OCI-LY3 (cell line): ENCODE results near the gene CYTH4.

ENCODE experiments used
- EZH2phosphoT487 ChIP-seq: fragments of 200-600 bp; shearing (Covaris generic); IDR thresholded peaks from 2 replicates; pipeline ENCODE4 v1.6.1; 2018; ENCODE audit warnings: antibody characterized with exemption, mixed run types, low read depth
- TF ChIP-seq, protein P1 (sequence below): fragments of 200-600, 300-600 bp; sonication (generic); IDR thresholded peaks from 2 replicates; pipeline ENCODE4 v1.5.1; 2014; ENCODE audit warnings: antibody characterized with exemption, low read length, low read depth

DNA sequence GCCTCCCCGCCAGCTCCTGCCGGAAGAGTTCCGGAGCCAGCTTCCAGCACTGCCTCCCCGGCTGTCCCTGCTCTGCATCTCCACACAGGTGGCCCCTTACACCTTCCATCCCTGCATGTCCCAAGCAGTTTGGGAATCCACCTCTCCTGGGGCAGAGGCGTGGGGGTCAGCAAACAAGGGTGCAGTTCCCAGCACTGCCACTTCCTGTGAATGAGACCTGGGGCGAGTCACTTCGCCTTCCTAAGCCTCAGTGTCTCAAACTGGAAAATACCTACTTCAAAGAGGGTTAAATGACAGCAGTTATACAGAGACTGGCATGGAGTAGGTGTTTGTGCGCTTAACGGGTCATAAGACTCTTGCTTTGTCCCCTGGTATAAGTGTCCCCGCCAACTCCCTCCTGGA lies 5.2 kb downstream of the CYTH4 start:
- TF ChIP-seq, protein P1, sequence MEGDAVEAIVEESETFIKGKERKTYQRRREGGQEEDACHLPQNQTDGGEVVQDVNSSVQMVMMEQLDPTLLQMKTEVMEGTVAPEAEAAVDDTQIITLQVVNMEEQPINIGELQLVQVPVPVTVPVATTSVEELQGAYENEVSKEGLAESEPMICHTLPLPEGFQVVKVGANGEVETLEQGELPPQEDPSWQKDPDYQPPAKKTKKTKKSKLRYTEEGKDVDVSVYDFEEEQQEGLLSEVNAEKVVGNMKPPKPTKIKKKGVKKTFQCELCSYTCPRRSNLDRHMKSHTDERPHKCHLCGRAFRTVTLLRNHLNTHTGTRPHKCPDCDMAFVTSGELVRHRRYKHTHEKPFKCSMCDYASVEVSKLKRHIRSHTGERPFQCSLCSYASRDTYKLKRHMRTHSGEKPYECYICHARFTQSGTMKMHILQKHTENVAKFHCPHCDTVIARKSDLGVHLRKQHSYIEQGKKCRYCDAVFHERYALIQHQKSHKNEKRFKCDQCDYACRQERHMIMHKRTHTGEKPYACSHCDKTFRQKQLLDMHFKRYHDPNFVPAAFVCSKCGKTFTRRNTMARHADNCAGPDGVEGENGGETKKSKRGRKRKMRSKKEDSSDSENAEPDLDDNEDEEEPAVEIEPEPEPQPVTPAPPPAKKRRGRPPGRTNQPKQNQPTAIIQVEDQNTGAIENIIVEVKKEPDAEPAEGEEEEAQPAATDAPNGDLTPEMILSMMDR: no peak
- no peak for TF ChIP-seq EZH2phosphoT487
